GM19467 (cell line): ENCODE data around the gene ABLIM1.
"Not testable (repeated sequence)": the region's sequence is repeated elsewhere in the genome, so short reads cannot be mapped to it uniquely, and the experiment has no call there.

ENCODE experiments used
- ATAC-seq: cut with Tn5 transposase; IDR thresholded peaks from one replicate; pipeline ENCODE4 v1.9.1; 2021; ENCODE audit warnings: mild to moderate bottlenecking, moderate library complexity; ENCODE audit not compliant: unreplicated experiment

The ABLIM1 gene

GRCh38 chr10:114658175-114658574 lies at the start of gene ABLIM1:
ABLIM1 (minus strand) TSS chr10:114658275; CDS start chr10:114658200, 75 bp downstream.
- ATAC-seq, result no peak

- ATAC-seq, result no peak
These were observed 48.5 kb upstream of the ABLIM1 start for GRCh38 chr10:114706458-114707055.

GRCh38 chr10:114704679-114705078 lies 46.6 kb upstream of the ABLIM1 start:
- no peak for ATAC-seq

- ATAC-seq, result no peak
These were observed 45.5 kb upstream of the ABLIM1 start for GRCh38 chr10:114703377-114704107.

GRCh38 chr10:114698271-114699061 lies 40.4 kb upstream of the ABLIM1 start:
- no peak for ATAC-seq

GRCh38 chr10:114697061-114697598 lies 39.1 kb upstream of the ABLIM1 start:
- ATAC-seq, result no peak

- ATAC-seq, result not testable (repeated sequence)
These were observed 38.2 kb upstream of the ABLIM1 start for GRCh38 chr10:114696301-114696700.

- no peak for ATAC-seq
These were observed 36.7 kb upstream of the ABLIM1 start for GRCh38 chr10:114694752-114695151.

- ATAC-seq, result no peak
These were observed 36.0 kb upstream of the ABLIM1 start for GRCh38 chr10:114694062-114694461.

- no peak for ATAC-seq
These were observed 33.4 kb upstream of the ABLIM1 start for GRCh38 chr10:114691442-114691941.

GRCh38 chr10:114688786-114689185 lies 30.7 kb upstream of the ABLIM1 start:
- no peak for ATAC-seq

GRCh38 chr10:114687459-114687858 lies 29.4 kb upstream of the ABLIM1 start:
- ATAC-seq, result no peak

- no peak for ATAC-seq
These were observed 27.9 kb upstream of the ABLIM1 start for GRCh38 chr10:114686013-114686412.

GRCh38 chr10:114685456-114685855 lies 27.4 kb upstream of the ABLIM1 start:
- no peak for ATAC-seq

- ATAC-seq, result no peak
These were observed 26.7 kb upstream of the ABLIM1 start for GRCh38 chr10:114684822-114685209.

- no peak for ATAC-seq
These were observed 26.2 kb upstream of the ABLIM1 start for GRCh38 chr10:114684084-114684821.

GRCh38 chr10:114683593-114683992 lies 25.5 kb upstream of the ABLIM1 start:
- no peak for ATAC-seq

- no peak for ATAC-seq
These were observed 25.1 kb upstream of the ABLIM1 start for GRCh38 chr10:114683162-114683561.

- ATAC-seq, result no peak
These were observed 24.5 kb upstream of the ABLIM1 start for GRCh38 chr10:114682532-114682931.

- no peak for ATAC-seq
These were observed 24.0 kb upstream of the ABLIM1 start for GRCh38 chr10:114682121-114682520.

GRCh38 chr10:114681542-114681941 lies 23.5 kb upstream of the ABLIM1 start:
- no peak for ATAC-seq
